Neuronal stem cell (in vitro differentiated cells): ENCODE measurements around the gene CDC42BPA.

Experiments
- DNase-seq: peaks from one replicate; pipeline ENCODE4 v3.0.0-alpha.2; 2013; ENCODE audit warnings: low spot score
- H2AFZ ChIP-seq: one replicate; pipeline ENCODE4 v1.6.1; 2013; ENCODE audit warnings: mild to moderate bottlenecking, low read length, inconsistent platforms
- H2AK5ac ChIP-seq: 2 replicates; pipeline ENCODE4 v1.6.1; 2013; ENCODE audit warnings: low read depth, mild to moderate bottlenecking, inconsistent platforms, low read length, moderate library complexity, mixed read lengths
- H2BK120ac ChIP-seq: 2 replicates; pipeline ENCODE4 v1.6.1; 2013; ENCODE audit warnings: low read depth, mild to moderate bottlenecking, inconsistent platforms, low read length, moderate library complexity, mixed read lengths
- H2BK12ac ChIP-seq: one replicate; pipeline ENCODE4 v1.6.1; 2013; ENCODE audit warnings: low read length, inconsistent platforms
- H2BK15ac ChIP-seq: 2 replicates; pipeline ENCODE4 v1.6.1; 2013; ENCODE audit warnings: mild to moderate bottlenecking, low read length, inconsistent platforms, mixed read lengths
- H2BK5ac ChIP-seq: one replicate; pipeline ENCODE4 v1.6.1; 2013; ENCODE audit warnings: inconsistent platforms, mild to moderate bottlenecking, low read length, moderate library complexity
- H3K14ac ChIP-seq: one replicate; pipeline ENCODE4 v1.6.1; 2013; ENCODE audit warnings: low read length, inconsistent platforms
- H3K18ac ChIP-seq: 2 replicates; pipeline ENCODE4 v1.6.1; 2013; ENCODE audit warnings: low read length, inconsistent platforms
- H3K23ac ChIP-seq: 2 replicates; pipeline ENCODE4 v1.6.1; 2013; ENCODE audit warnings: low read depth, mild to moderate bottlenecking, mixed read lengths, low read length, inconsistent platforms; ENCODE audit not compliant: poor library complexity
- H3K27ac ChIP-seq: replicated peaks from 3 replicates; pipeline ENCODE4 v1.5.1; 2013; ENCODE audit warnings: low read length, inconsistent platforms
- H3K27me3 ChIP-seq, 3 experiments: 2 replicates each; pipeline ENCODE4 v1.6.1; 2013; ENCODE audit warnings: low read length in 3 of 3, mild to moderate bottlenecking in 2 of 3, inconsistent platforms in 1 of 3, low read depth in 1 of 3, mixed read lengths in 1 of 3, moderate library complexity in 1 of 3; ENCODE audit not compliant: control insufficient read depth in 3 of 3, insufficient read depth in 3 of 3
- H3K36me3 ChIP-seq, 2 donors: replicated peaks in 1 of 2; 2 replicates each; pipeline ENCODE4 v1.6.1; 2013; ENCODE audit warnings: low read length in 2 of 2; ENCODE audit not compliant: control insufficient read depth in 2 of 2, insufficient read depth in 2 of 2
- H3K4ac ChIP-seq: 2 replicates; pipeline ENCODE4 v1.6.1; 2013; ENCODE audit warnings: inconsistent platforms, mild to moderate bottlenecking, low read length, moderate library complexity
- H3K4me1 ChIP-seq, 2 donors: 1 replicate in 1 of 2; 2 replicates in 1 of 2; pipeline ENCODE4 v1.6.1; 2013; ENCODE audit warnings: low read length in 2 of 2, low read depth in 1 of 2; ENCODE audit not compliant: control insufficient read depth in 2 of 2, insufficient read depth in 1 of 2
- H3K4me2 ChIP-seq: one replicate; pipeline ENCODE4 v1.6.1; 2013; ENCODE audit warnings: mild to moderate bottlenecking, low read length, inconsistent platforms; ENCODE audit not compliant: insufficient read depth, poor library complexity, severe bottlenecking
- H3K4me3 ChIP-seq, 2 donors: 2 replicates each; pipeline ENCODE4 v1.5.1; 2013; ENCODE audit warnings: low read length in 2 of 2, mild to moderate bottlenecking in 2 of 2, inconsistent platforms in 1 of 2, moderate library complexity in 1 of 2
- H3K79me1 ChIP-seq: one replicate; pipeline ENCODE4 v1.6.1; 2013; ENCODE audit warnings: low read depth, mild to moderate bottlenecking, inconsistent platforms, low read length, moderate library complexity
- H3K9ac ChIP-seq: one replicate; pipeline ENCODE4 v1.6.1; 2013; ENCODE audit warnings: mild to moderate bottlenecking, low read depth, low read length, inconsistent platforms; ENCODE audit not compliant: poor library complexity
- H3K9me3 ChIP-seq, 2 donors: replicated peaks in 1 of 2; 2 replicates each; pipeline versions ENCODE3 to v1.6.1; 2013; ENCODE audit warnings: low read length in 2 of 2, mild to moderate bottlenecking in 2 of 2, inconsistent platforms in 1 of 2, low read depth in 1 of 2, mixed read lengths in 1 of 2, moderate library complexity in 1 of 2; ENCODE audit not compliant: control insufficient read depth in 2 of 2, insufficient read depth in 1 of 2
- H4K8ac ChIP-seq: one replicate; pipeline ENCODE4 v1.6.1; 2013; ENCODE audit warnings: low read depth, mild to moderate bottlenecking, inconsistent platforms, low read length, moderate library complexity
- H4K91ac ChIP-seq: one replicate; pipeline ENCODE4 v1.6.1; 2013; ENCODE audit warnings: low read length, low read depth, mild to moderate bottlenecking, inconsistent platforms; ENCODE audit not compliant: poor library complexity
- WGBS, 2 donors: extraction: QIAGEN DNeasy Blood & Tissue Kit; methylation state at CpG; one replicate each; pipeline ENCODE4 v1.1.7; 2013; ENCODE audit warnings: missing lambda C conversion rate in 2 of 2, mixed read lengths in 1 of 2; ENCODE audit not compliant: insufficient read length in 2 of 2, insufficient replicate concordance in 1 of 2; ENCODE audit errors: extremely low coverage in 2 of 2; 5-methylcytosine and 5-hydroxymethylcytosine counted together

Gene CDC42BPA

GRCh38 chr1:227093309-227093708, 225.0 kb downstream of the CDC42BPA start:
- Histone ChIP-seq H3K23ac (no peak overlapping the region), H3K9ac (no peak overlapping the region), H3K9me3 (no peaks in the 10 kb centered on the region), H2BK120ac (no peak overlapping the region), H3K27me3 (no peaks in the 10 kb centered on the region), H3K4me2 (no peak overlapping the region), H2AK5ac (no peak overlapping the region), H3K4me3 (no peak overlapping the region), H4K91ac (no peak overlapping the region), H2BK5ac (no peak overlapping the region), H2BK12ac (no peak overlapping the region), H3K4me1 (no peaks in the 10 kb centered on the region), H3K36me3 (peaks cover 2 to 38% of the 10 kb centered on the region in 2 donors), H3K79me1 (no peaks in the 10 kb centered on the region), H2BK15ac (no peak overlapping the region), H4K8ac (no peak overlapping the region), H3K4ac (no peak overlapping the region), H3K18ac (no peak overlapping the region), H3K14ac (no peak overlapping the region), H3K27ac (no peak overlapping the region), H2AFZ (no peak overlapping the region)
- WGBS, 2 donors: no CpG with 5 or more reads among the region's 1 CpG
- DNase-seq: no peak

- no peak overlapping the region for H3K4me3 ChIP-seq
- H3K9ac ChIP-seq: no peak overlapping the region
- H3K4me1 ChIP-seq: no peaks in the 10 kb centered on the region
- H3K27me3 ChIP-seq: no peaks in the 10 kb centered on the region
- no peak overlapping the region for H2BK12ac ChIP-seq
- no peaks in the 10 kb centered on the region for H3K9me3 ChIP-seq
- no peak overlapping the region for H2AK5ac ChIP-seq
- no peak overlapping the region for H3K23ac ChIP-seq
- no peak overlapping the region for H4K8ac ChIP-seq
- H3K4me2 ChIP-seq: no peak overlapping the region
- H2BK120ac ChIP-seq: no peak overlapping the region
- no peak overlapping the region for H3K18ac ChIP-seq
- H2AFZ ChIP-seq: no peak overlapping the region
- H3K14ac ChIP-seq: no peak overlapping the region
- H3K79me1 ChIP-seq: no peaks in the 10 kb centered on the region
- no CpG with 5 or more reads among the region's 1 CpG for WGBS, 2 donors
- no peak overlapping the region for H3K4ac ChIP-seq
- H3K36me3 ChIP-seq: peaks cover 2 to 42% of the 10 kb centered on the region in 2 donors
- no peak for DNase-seq
- no peak overlapping the region for H4K91ac ChIP-seq
- no peak overlapping the region for H3K27ac ChIP-seq
- no peak overlapping the region for H2BK5ac ChIP-seq
- H2BK15ac ChIP-seq: no peak overlapping the region
Measured at GRCh38 chr1:227092069-227092468, 226.2 kb downstream of the CDC42BPA start.

- Histone ChIP-seq H2BK15ac (no peak overlapping the region), H3K4me3 (no peak overlapping the region), H2BK120ac (no peak overlapping the region), H3K27me3 (no peaks in the 10 kb centered on the region), H3K4me2 (no peak overlapping the region), H4K8ac (no peak overlapping the region), H2BK5ac (no peak overlapping the region), H4K91ac (no peak overlapping the region), H3K14ac (no peak overlapping the region), H3K79me1 (no peaks in the 10 kb centered on the region), H3K27ac (no peak overlapping the region), H2AFZ (no peak overlapping the region), H3K4me1 (no peaks in the 10 kb centered on the region), H3K9me3 (peaks cover 1 to 18% of the 10 kb centered on the region in 2 donors), H3K9ac (no peak overlapping the region), H2BK12ac (no peak overlapping the region), H3K36me3 (peaks cover 2 to 40% of the 10 kb centered on the region in 2 donors), H3K4ac (no peak overlapping the region), H3K18ac (no peak overlapping the region), H2AK5ac (no peak overlapping the region), H3K23ac (no peak overlapping the region)
- DNase-seq: no peak
- no CpG with 5 or more reads among the region's 2 CpGs for WGBS, 2 donors
Measured at GRCh38 chr1:227086636-227087035, 231.7 kb downstream of the CDC42BPA start.

- no CpG with 5 or more reads among the region's 4 CpGs for WGBS, 2 donors
- no peaks in the 10 kb centered on the region for H3K4me1 ChIP-seq
Measured at GRCh38 chr1:227082999-227083746, 235.1 kb downstream of the CDC42BPA start.

More at GRCh38 chr1:227082999-227083746, 235.1 kb downstream of the CDC42BPA start:
- Histone ChIP-seq H3K9me3 (peaks cover 1 to 18% of the 10 kb centered on the region in 2 donors), H3K4me3 (no peak overlapping the region), H3K4ac (no peak overlapping the region), H2BK120ac (no peak overlapping the region), H3K36me3 (peaks cover 0 to 31% of the 10 kb centered on the region in 2 donors), H4K8ac (no peak overlapping the region), H2BK12ac (no peak overlapping the region), H2BK5ac (no peak overlapping the region), H3K23ac (no peak overlapping the region), H4K91ac (no peak overlapping the region), H3K79me1 (no peaks in the 10 kb centered on the region), H3K18ac (no peak overlapping the region), H2BK15ac (no peak overlapping the region), H3K27ac (no peak overlapping the region), H3K4me2 (no peak overlapping the region), H3K9ac (no peak overlapping the region), H2AK5ac (no peak overlapping the region), H3K14ac (no peak overlapping the region), H3K27me3 (no peaks in the 10 kb centered on the region), H2AFZ (no peak overlapping the region)
- DNase-seq: no peak
